Measurements from ENCODE around the gene CIRBP. TPM values are rescaled to one million over a fixed set of nuclear protein-coding genes. Genes with fewer than 3 reads are reported as not detected.
"Not testable (repeated sequence)": the region's sequence is repeated elsewhere in the genome, so short reads cannot be mapped to it uniquely, and the experiment has no call there.

The CIRBP gene
- polyA plus RNA-seq, 2 donors: 231 to 265 TPM

- Histone ChIP-seq H3K4me1 (ENCODE audit: control insufficient read depth in 2 of 2, insufficient read depth in 2 of 2, low read length in 1 of 2) (peaks cover 0 to 5% of the 10 kb centered on the region in 2 donors), H3K9me3 (ENCODE audit: control insufficient read depth in 2 of 2, insufficient read depth in 1 of 2, low read depth in 1 of 2, low read length in 1 of 2) (no peaks in the 10 kb centered on the region), H3K27me3 (ENCODE audit: control insufficient read depth in 1 of 2, insufficient read depth in 2 of 2, low read length in 2 of 2) (peaks cover 0 to 3% of the 10 kb centered on the region in 2 donors), H3K4me3 (ENCODE audit: low read depth in 1 of 2, low read length in 2 of 2) (no peak overlapping the region), H3K27ac (ENCODE audit: low read depth in 2 of 2, low read length in 1 of 2) (no peak overlapping the region), H3K36me3 (ENCODE audit: control insufficient read depth in 2 of 2, insufficient read depth in 2 of 2, low read length in 1 of 2) (no peaks in the 10 kb centered on the region)
- WGBS, 2 donors: 85 to 86% methylated on average over 24 of the region's 24 CpGs
Measured at GRCh38 chr19:1296575-1297271, 27.6 kb downstream of the CIRBP start.

DNA sequence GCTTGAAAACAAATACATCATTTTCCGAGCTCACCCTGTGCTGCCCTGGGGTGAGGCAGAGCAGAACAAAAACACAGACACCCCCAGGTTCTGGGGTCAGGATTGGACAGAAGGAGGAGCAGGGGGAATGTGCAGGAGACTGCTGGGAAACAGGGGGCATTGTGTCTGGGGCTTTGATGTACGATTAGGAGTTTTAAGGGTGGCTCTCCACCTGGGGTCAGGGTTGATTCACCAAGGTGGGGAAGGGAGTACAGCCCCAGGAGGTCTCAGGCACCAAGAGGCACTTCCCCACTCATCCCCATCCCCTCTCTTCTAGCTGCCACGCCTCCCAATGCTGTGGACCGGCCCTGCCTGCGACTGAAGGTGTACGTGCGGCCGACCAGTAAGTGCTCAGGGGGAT, 29.1 kb downstream of the CIRBP start:
- Histone ChIP-seq H3K4me3 (ENCODE audit: low read depth in 1 of 2, low read length in 2 of 2) (no peak overlapping the region), H3K36me3 (ENCODE audit: control insufficient read depth in 2 of 2, insufficient read depth in 2 of 2, low read length in 1 of 2) (no peaks in the 10 kb centered on the region), H3K9me3 (ENCODE audit: control insufficient read depth in 2 of 2, insufficient read depth in 1 of 2, low read depth in 1 of 2, low read length in 1 of 2) (no peaks in the 10 kb centered on the region), H3K27ac (ENCODE audit: low read depth in 2 of 2, low read length in 1 of 2) (no peak overlapping the region), H3K27me3 (ENCODE audit: control insufficient read depth in 1 of 2, insufficient read depth in 2 of 2, low read length in 2 of 2) (no peaks in the 10 kb centered on the region), H3K4me1 (ENCODE audit: control insufficient read depth in 2 of 2, insufficient read depth in 2 of 2, low read length in 1 of 2) (peaks cover 0 to 5% of the 10 kb centered on the region in 2 donors)
- WGBS, 2 donors: 84 to 87% methylated on average over 8 of the region's 8 CpGs

GRCh38 chr19:1299801-1300200, 30.7 kb downstream of the CIRBP start:
- H3K36me3 ChIP-seq (ENCODE audit: control insufficient read depth in 2 of 2, insufficient read depth in 2 of 2, low read length in 1 of 2): no peaks in the 10 kb centered on the region
- peaks cover 0 to 5% of the 10 kb centered on the region in 2 donors for H3K4me1 ChIP-seq (ENCODE audit: control insufficient read depth in 2 of 2, insufficient read depth in 2 of 2, low read length in 1 of 2)
- H3K27ac ChIP-seq (ENCODE audit: low read depth in 2 of 2, low read length in 1 of 2): no peak overlapping the region
- no peaks in the 10 kb centered on the region for H3K27me3 ChIP-seq (ENCODE audit: control insufficient read depth in 1 of 2, insufficient read depth in 2 of 2, low read length in 2 of 2)
- no peak overlapping the region for H3K4me3 ChIP-seq (ENCODE audit: low read depth in 1 of 2, low read length in 2 of 2)
- H3K9me3 ChIP-seq (ENCODE audit: control insufficient read depth in 2 of 2, insufficient read depth in 1 of 2, low read depth in 1 of 2, low read length in 1 of 2): no peaks in the 10 kb centered on the region
- 72 to 78% methylated on average over 32 to 34 of the region's 34 CpGs for WGBS, 2 donors

DNA sequence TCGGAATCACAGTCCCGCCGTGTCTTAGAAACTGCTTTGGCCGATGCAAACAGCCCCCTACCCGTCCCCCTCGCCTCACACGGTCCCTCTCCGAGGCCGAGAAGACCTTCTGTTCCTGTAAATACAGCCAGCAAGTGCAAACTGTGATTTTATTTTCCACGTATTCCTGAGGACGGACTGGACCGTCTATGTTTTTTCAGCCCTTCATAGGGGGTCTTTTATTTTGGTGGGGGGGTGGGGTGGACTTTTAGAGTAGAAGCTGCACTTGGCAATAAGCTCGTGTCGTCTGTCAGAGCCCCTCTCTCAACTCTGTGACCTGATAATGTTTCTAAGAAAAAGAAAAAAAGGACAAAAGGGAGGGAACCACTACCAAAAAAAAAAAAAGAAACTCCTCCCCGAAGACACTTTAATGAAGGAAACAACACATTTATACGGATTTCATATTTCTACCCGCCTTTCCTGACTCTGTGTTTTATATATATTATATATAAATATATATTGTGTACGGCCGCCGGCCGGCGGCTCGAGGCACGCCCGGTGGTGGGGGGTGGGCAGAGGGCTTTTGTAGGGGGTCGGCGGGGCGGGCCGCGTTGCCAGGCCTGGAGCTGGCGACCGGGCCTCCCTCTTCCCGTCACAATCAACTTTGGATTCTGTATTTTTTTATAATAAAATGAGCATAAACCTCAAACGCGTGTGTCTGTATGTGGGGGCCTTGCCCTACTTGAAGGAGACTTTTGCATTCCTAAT, 31.8 kb downstream of the CIRBP start:
- H3K4me3 ChIP-seq (ENCODE audit: low read depth in 1 of 2, low read length in 2 of 2): no peak overlapping the region
- no peak overlapping the region for H3K27ac ChIP-seq (ENCODE audit: low read depth in 2 of 2, low read length in 1 of 2)
- no peaks in the 10 kb centered on the region for H3K36me3 ChIP-seq (ENCODE audit: control insufficient read depth in 2 of 2, insufficient read depth in 2 of 2, low read length in 1 of 2)
- H3K27me3 ChIP-seq (ENCODE audit: control insufficient read depth in 1 of 2, insufficient read depth in 2 of 2, low read length in 2 of 2): no peaks in the 10 kb centered on the region
- H3K9me3 ChIP-seq (ENCODE audit: control insufficient read depth in 2 of 2, insufficient read depth in 1 of 2, low read depth in 1 of 2, low read length in 1 of 2): no peaks in the 10 kb centered on the region
- H3K4me1 ChIP-seq (ENCODE audit: control insufficient read depth in 2 of 2, insufficient read depth in 2 of 2, low read length in 1 of 2): no peaks in the 10 kb centered on the region
- WGBS, 2 donors: 79 to 84% methylated on average over 34 to 35 of the region's 35 CpGs

- H3K36me3 ChIP-seq (ENCODE audit: control insufficient read depth in 2 of 2, insufficient read depth in 2 of 2, low read length in 1 of 2): no peaks in the 10 kb centered on the region
- no peaks in the 10 kb centered on the region for H3K9me3 ChIP-seq (ENCODE audit: control insufficient read depth in 2 of 2, insufficient read depth in 1 of 2, low read depth in 1 of 2, low read length in 1 of 2)
- H3K4me3 ChIP-seq (ENCODE audit: low read depth in 1 of 2, low read length in 2 of 2): no peak overlapping the region
- H3K27me3 ChIP-seq (ENCODE audit: control insufficient read depth in 1 of 2, insufficient read depth in 2 of 2, low read length in 2 of 2): no peaks in the 10 kb centered on the region
- no peak overlapping the region for H3K27ac ChIP-seq (ENCODE audit: low read depth in 2 of 2, low read length in 1 of 2)
- 72 to 83% methylated on average over 33 to 36 of the region's 36 CpGs for WGBS, 2 donors
- H3K4me1 ChIP-seq (ENCODE audit: control insufficient read depth in 2 of 2, insufficient read depth in 2 of 2, low read length in 1 of 2): no peaks in the 10 kb centered on the region
Measured at GRCh38 chr19:1302533-1303239, 33.6 kb downstream of the CIRBP start.

- WGBS, 2 donors: 86% methylated on average over 28 of the region's 28 CpGs
- no peaks in the 10 kb centered on the region for H3K9me3 ChIP-seq (ENCODE audit: control insufficient read depth in 2 of 2, insufficient read depth in 1 of 2, low read depth in 1 of 2, low read length in 1 of 2)
- H3K4me3 ChIP-seq (ENCODE audit: low read depth in 1 of 2, low read length in 2 of 2): no peak overlapping the region
- H3K36me3 ChIP-seq (ENCODE audit: control insufficient read depth in 2 of 2, insufficient read depth in 2 of 2, low read length in 1 of 2): no peaks in the 10 kb centered on the region
- H3K4me1 ChIP-seq (ENCODE audit: control insufficient read depth in 2 of 2, insufficient read depth in 2 of 2, low read length in 1 of 2): no peaks in the 10 kb centered on the region
- no peak overlapping the region for H3K27ac ChIP-seq (ENCODE audit: low read depth in 2 of 2, low read length in 1 of 2)
- H3K27me3 ChIP-seq (ENCODE audit: control insufficient read depth in 1 of 2, insufficient read depth in 2 of 2, low read length in 2 of 2): no peaks in the 10 kb centered on the region
Measured at GRCh38 chr19:1304197-1304924, 35.2 kb downstream of the CIRBP start.

GRCh38 chr19:1305354-1305753, 36.2 kb downstream of the CIRBP start:
- H3K4me3 ChIP-seq (ENCODE audit: low read depth in 1 of 2, low read length in 2 of 2); H3K36me3 ChIP-seq (ENCODE audit: control insufficient read depth in 2 of 2, insufficient read depth in 2 of 2, low read length in 1 of 2); H3K4me1 ChIP-seq (ENCODE audit: control insufficient read depth in 2 of 2, insufficient read depth in 2 of 2, low read length in 1 of 2); H3K27me3 ChIP-seq (ENCODE audit: control insufficient read depth in 1 of 2, insufficient read depth in 2 of 2, low read length in 2 of 2); H3K27ac ChIP-seq (ENCODE audit: low read depth in 2 of 2, low read length in 1 of 2); H3K9me3 ChIP-seq (ENCODE audit: control insufficient read depth in 2 of 2, insufficient read depth in 1 of 2, low read depth in 1 of 2, low read length in 1 of 2): not testable (repeated sequence)
- WGBS, 2 donors: 78 to 84% methylated on average over 9 of the region's 9 CpGs

GRCh38 chr19:1307320-1307719, 38.2 kb downstream of the CIRBP start:
- no peaks in the 10 kb centered on the region for H3K36me3 ChIP-seq (ENCODE audit: control insufficient read depth in 2 of 2, insufficient read depth in 2 of 2, low read length in 1 of 2)
- H3K27ac ChIP-seq (ENCODE audit: low read depth in 2 of 2, low read length in 1 of 2): no peak overlapping the region
- whole genome bisulfite sequencing, 2 donors: 92 to 93% methylated on average over 34 to 38 of the region's 38 CpGs
- H3K9me3 ChIP-seq (ENCODE audit: control insufficient read depth in 2 of 2, insufficient read depth in 1 of 2, low read depth in 1 of 2, low read length in 1 of 2): no peaks in the 10 kb centered on the region
- H3K27me3 ChIP-seq (ENCODE audit: control insufficient read depth in 1 of 2, insufficient read depth in 2 of 2, low read length in 2 of 2): no peaks in the 10 kb centered on the region
- peaks cover 0 to 3% of the 10 kb centered on the region in 2 donors for H3K4me1 ChIP-seq (ENCODE audit: control insufficient read depth in 2 of 2, insufficient read depth in 2 of 2, low read length in 1 of 2)
- H3K4me3 ChIP-seq (ENCODE audit: low read depth in 1 of 2, low read length in 2 of 2): no peak overlapping the region

GRCh38 chr19:1307755-1308303, 38.7 kb downstream of the CIRBP start:
- WGBS, 2 donors: 90 to 92% methylated on average over 20 of the region's 20 CpGs
- H3K27me3 ChIP-seq (ENCODE audit: control insufficient read depth in 1 of 2, insufficient read depth in 2 of 2, low read length in 2 of 2): no peaks in the 10 kb centered on the region
- no peak overlapping the region for H3K27ac ChIP-seq (ENCODE audit: low read depth in 2 of 2, low read length in 1 of 2)
- H3K4me1 ChIP-seq (ENCODE audit: control insufficient read depth in 2 of 2, insufficient read depth in 2 of 2, low read length in 1 of 2): peaks cover 0 to 3% of the 10 kb centered on the region in 2 donors
- H3K36me3 ChIP-seq (ENCODE audit: control insufficient read depth in 2 of 2, insufficient read depth in 2 of 2, low read length in 1 of 2): no peaks in the 10 kb centered on the region
- no peaks in the 10 kb centered on the region for H3K9me3 ChIP-seq (ENCODE audit: control insufficient read depth in 2 of 2, insufficient read depth in 1 of 2, low read depth in 1 of 2, low read length in 1 of 2)
- H3K4me3 ChIP-seq (ENCODE audit: low read depth in 1 of 2, low read length in 2 of 2): no peak overlapping the region

All from esophagus (tissue), 2 donors.